ENCODE measurements around the gene STK38L. TPM values are rescaled to one million over a fixed set of nuclear protein-coding genes. Genes with fewer than 3 reads are reported as not detected.

The STK38L gene
- total and polyA plus RNA-seq, 10 of the 15 experiments (the other 5 are each of a cell fraction or from before 2014, with no cell fraction given), result 43.0 to 154 (median 115) TPM

DNA sequence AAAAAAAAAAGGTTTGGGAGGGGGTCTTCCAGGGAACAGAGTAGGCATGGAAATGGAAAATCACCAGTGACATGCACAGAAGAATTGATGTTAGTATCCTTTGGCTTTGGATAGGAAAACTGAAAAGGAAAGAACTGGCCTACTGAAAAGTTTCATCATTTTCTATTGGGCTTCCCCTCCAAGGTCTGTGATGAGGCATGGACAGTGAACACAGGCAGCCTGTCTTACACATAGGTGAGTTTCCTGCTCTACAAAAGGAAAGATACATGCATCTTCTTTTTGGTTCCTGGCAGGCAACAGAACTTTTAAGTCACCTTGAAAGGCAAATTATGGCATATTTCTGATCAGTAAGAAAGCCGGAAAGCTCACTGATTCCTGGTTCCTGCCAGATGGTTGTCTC, 94.4 kb downstream of the STK38L start:
- peaks cover 33% of the 10 kb centered on the region for H3K4me1 ChIP-seq (ENCODE audit: control insufficient read depth, insufficient read depth, low read length)
- H2AFZ ChIP-seq (ENCODE audit: control insufficient read depth, low read depth, low read length), result no peak overlapping the region
- FAIRE-seq (no peak), DNase-seq (ENCODE audit: low read depth, low spot score) (no peak), ATAC-seq (peak; percentile 45)
- ChIA-PET SMC1A (ENCODE audit: uncharacterized antibody, unreplicated experiment) (interaction anchor here (1.0 to 20.9 kb wide), 9 partner anchors 11 to 323 kb away, joined by 3 to 207 read pairs (median 6); no protein-coding TSS in a partner anchor), RAD21 (ENCODE audit: unreplicated experiment) (interaction anchor here (1.8 kb wide), 1 partner anchor 13 kb away, joined by 3 read pairs; no protein-coding TSS in a partner anchor), POLR2A (interaction anchor here (1.5 kb wide), 1 partner anchor 48 kb away, joined by 3 read pairs; no protein-coding TSS in a partner anchor), CTCF (interaction anchor here (0.6 to 2.9 kb wide), 6 partner anchors 30 to 493 kb away, joined by 3 to 10 read pairs (median 5); no protein-coding TSS in a partner anchor)
- BruUV-seq (replicated peaks), result no TSS peak
- in situ Hi-C loops (cut with MboI) (no loop called here), intact Hi-C loops (cut with micrococcal nuclease; ENCODE audit: unreplicated experiment) (no loop called here)
- no peak overlapping the region for H3K4me3 ChIP-seq
- no peaks in the 10 kb centered on the region for H3K36me3 ChIP-seq (ENCODE audit: control insufficient read depth in 2 of 2, insufficient read depth in 2 of 2, low read length in 1 of 2)
- peaks cover 97% of the 10 kb centered on the region for H3K79me2 ChIP-seq (ENCODE audit: control insufficient read depth, insufficient read depth, low read length)
- H3K27ac ChIP-seq (ENCODE audit: control insufficient read depth, insufficient read depth), result peak overlapping the region; percentile 27; the same call in 1 of the 2 replicates
- TF ChIP-seq IRF3 (IDR thresholded peaks at IDR 0.05), result no peak
- TF ChIP-seq, protein P1, sequence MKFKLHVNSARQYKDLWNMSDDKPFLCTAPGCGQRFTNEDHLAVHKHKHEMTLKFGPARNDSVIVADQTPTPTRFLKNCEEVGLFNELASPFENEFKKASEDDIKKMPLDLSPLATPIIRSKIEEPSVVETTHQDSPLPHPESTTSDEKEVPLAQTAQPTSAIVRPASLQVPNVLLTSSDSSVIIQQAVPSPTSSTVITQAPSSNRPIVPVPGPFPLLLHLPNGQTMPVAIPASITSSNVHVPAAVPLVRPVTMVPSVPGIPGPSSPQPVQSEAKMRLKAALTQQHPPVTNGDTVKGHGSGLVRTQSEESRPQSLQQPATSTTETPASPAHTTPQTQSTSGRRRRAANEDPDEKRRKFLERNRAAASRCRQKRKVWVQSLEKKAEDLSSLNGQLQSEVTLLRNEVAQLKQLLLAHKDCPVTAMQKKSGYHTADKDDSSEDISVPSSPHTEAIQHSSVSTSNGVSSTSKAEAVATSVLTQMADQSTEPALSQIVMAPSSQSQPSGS (IDR thresholded peaks at IDR 0.05; ENCODE audit: low read length), result no peak
- TF ChIP-seq, protein P2, sequence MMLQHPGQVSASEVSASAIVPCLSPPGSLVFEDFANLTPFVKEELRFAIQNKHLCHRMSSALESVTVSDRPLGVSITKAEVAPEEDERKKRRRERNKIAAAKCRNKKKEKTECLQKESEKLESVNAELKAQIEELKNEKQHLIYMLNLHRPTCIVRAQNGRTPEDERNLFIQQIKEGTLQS (IDR thresholded peaks at IDR 0.05; ENCODE audit: borderline replicate concordance, extremely low read depth, low read depth, low read length), result no peak
- no peak for TF ChIP-seq ZNF24 (IDR thresholded peaks at IDR 0.05)
- TF ChIP-seq, protein P3, sequence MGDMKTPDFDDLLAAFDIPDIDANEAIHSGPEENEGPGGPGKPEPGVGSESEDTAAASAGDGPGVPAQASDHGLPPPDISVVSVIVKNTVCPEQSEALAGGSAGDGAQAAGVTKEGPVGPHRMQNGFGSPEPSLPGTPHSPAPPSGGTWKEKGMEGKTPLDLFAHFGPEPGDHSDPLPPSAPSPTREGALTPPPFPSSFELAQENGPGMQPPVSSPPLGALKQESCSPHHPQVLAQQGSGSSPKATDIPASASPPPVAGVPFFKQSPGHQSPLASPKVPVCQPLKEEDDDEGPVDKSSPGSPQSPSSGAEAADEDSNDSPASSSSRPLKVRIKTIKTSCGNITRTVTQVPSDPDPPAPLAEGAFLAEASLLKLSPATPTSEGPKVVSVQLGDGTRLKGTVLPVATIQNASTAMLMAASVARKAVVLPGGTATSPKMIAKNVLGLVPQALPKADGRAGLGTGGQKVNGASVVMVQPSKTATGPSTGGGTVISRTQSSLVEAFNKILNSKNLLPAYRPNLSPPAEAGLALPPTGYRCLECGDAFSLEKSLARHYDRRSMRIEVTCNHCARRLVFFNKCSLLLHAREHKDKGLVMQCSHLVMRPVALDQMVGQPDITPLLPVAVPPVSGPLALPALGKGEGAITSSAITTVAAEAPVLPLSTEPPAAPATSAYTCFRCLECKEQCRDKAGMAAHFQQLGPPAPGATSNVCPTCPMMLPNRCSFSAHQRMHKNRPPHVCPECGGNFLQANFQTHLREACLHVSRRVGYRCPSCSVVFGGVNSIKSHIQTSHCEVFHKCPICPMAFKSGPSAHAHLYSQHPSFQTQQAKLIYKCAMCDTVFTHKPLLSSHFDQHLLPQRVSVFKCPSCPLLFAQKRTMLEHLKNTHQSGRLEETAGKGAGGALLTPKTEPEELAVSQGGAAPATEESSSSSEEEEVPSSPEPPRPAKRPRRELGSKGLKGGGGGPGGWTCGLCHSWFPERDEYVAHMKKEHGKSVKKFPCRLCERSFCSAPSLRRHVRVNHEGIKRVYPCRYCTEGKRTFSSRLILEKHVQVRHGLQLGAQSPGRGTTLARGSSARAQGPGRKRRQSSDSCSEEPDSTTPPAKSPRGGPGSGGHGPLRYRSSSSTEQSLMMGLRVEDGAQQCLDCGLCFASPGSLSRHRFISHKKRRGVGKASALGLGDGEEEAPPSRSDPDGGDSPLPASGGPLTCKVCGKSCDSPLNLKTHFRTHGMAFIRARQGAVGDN (IDR thresholded peaks at IDR 0.05), result no peak
- no peak for TF ChIP-seq E2F4 (IDR thresholded peaks at IDR 0.05; ENCODE audit: low read depth, low read length)
- TF ChIP-seq CTCF (IDR thresholded peaks at IDR 0.05 in 2 of 3, conservative IDR thresholded peaks at IDR 0.05 in 1 of 3; ENCODE audit: control insufficient read depth in 2 of 3, extremely low read depth in 1 of 3, insufficient read depth in 1 of 3, low read depth in 3 of 3, low read length in 3 of 3), result no peak
- TF ChIP-seq ATF7 (IDR thresholded peaks at IDR 0.05; ENCODE audit: low read depth), result no peak
- no peak for TF ChIP-seq HDAC2 (IDR thresholded peaks at IDR 0.05)
- no peak for TF ChIP-seq MTA2 (IDR thresholded peaks at IDR 0.05; ENCODE audit: low read depth)
- TF ChIP-seq ZNF217 (IDR thresholded peaks at IDR 0.05), result no peak
- no peaks in the 10 kb centered on the region for H4K20me1 ChIP-seq (ENCODE audit: control insufficient read depth, insufficient read depth)
- no peak overlapping the region for H3K9ac ChIP-seq (ENCODE audit: control insufficient read depth, insufficient read depth, low read length)
- peak overlapping the region; percentile 49 for H3K4me2 ChIP-seq (ENCODE audit: control insufficient read depth, insufficient read depth)
- no peaks in the 10 kb centered on the region for H3K9me3 ChIP-seq (replicated peaks; ENCODE audit: control insufficient read depth, insufficient read depth, low read length)
- 64% methylated on average over 1 of the region's 1 CpG for WGBS (ENCODE audit: insufficient coverage, insufficient replicate concordance, low lambda C conversion rate, missing lambda C conversion rate)
- no peaks in the 10 kb centered on the region for H3K27me3 ChIP-seq (replicated peaks in 1 of 2; ENCODE audit: control insufficient read depth in 2 of 2, insufficient read depth in 2 of 2, low read length in 1 of 2)

Measured in GM12878 (cell line).